LNCaP clone FGC (cell line): ENCODE data around the gene SYCE1L.

Source experiments
- DNase-seq: peaks from one replicate; pipeline ENCODE4 v3.0.0-alpha.2; 2011; ENCODE audit warnings: low read depth
- H3K4me3 ChIP-seq: 2 replicates; pipeline ENCODE4 v1.5.1; 2011; ENCODE audit warnings: mild to moderate bottlenecking, low read depth, low read length, control low read depth
- CTCF ChIP-seq: IDR thresholded peaks from 2 replicates; pipeline ENCODE4 v1.5.1; 2012; ENCODE audit warnings: mild to moderate bottlenecking; ENCODE audit not compliant: control insufficient read depth, insufficient read depth; ENCODE audit errors: extremely low read depth

SYCE1L gene

GRCh38 chr16:77206533-77206932 is 7.3 kb downstream of the SYCE1L start:
- no peak overlapping the region for H3K4me3 ChIP-seq
- no peak for TF ChIP-seq CTCF
- DNase-seq: no peak

DNA sequence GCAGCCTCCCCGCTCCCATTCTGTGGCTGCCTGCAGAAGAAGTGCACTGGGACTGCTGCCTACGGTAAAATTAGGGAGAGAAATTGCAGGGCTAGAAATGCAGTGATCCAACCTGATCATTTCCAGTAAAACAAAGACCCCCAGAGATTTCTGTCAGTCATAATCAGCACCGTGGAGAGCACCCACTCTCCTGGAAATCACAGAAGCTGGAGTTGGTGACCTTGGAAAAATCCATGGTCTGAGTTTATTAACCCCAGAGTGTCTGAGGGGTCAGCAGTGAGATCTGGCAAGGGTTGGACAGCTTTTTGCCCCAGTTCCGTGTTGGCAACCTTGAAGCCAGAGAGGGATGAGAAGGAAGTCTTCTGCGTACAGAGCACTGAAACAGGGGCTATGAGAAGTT is 7.8 kb downstream of the SYCE1L start:
- no peak for TF ChIP-seq CTCF
- no peak overlapping the region for H3K4me3 ChIP-seq
- DNase-seq: no peak

- H3K4me3 ChIP-seq: no peak overlapping the region
- no peak for DNase-seq
- TF ChIP-seq CTCF: no peak
Measured at GRCh38 chr16:77208382-77208781, 9.2 kb downstream of the SYCE1L start.

DNA sequence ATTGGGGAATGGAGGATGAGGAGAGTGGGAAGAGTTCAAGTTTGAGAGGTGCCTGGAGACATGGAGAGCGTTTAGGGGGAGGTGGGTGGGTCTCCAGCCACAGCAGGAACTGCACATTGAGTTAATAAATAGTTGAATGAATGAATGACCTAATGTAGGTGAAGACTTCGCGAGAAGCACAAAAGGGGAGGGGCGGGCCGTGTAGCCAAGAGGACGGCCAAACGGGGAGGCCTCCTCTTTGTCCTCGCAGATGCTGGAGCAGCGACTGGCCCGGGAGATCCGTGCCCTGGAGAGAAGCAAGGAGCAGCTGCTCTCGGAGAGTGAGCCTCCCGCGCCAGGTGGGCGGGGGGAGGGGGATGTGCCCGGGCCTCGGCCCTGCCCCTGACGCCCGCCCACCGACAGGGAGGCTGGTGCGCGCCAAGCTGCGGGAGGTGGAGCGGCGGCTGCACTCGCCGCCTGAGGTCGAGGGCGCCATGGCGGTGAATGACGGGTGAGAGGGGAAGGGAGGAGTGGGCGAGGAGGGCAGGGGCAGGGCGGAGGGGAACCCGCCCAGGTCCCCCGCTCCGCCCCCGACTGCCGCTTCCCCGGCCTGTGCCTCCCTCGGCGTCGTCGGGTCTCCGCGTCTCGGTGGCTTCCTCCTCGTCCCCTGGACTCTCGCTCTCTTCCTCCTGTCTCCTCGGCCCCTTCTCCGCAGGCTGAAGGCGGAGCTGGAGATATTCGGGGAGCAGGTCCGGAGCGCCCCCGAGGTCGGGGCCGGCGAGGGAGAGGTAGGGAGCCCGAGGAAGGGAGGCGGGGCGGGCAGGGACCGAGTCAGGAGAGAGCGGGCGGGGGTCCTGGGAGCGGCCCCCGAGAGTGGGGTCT is 12.9 kb downstream of the SYCE1L start:
- no peak for DNase-seq
- no peak for TF ChIP-seq CTCF
- H3K4me3 ChIP-seq: 0 out of 2 replicates have a peak overlapping the region, but pooled peaks have one; percentile 15

- H3K4me3 ChIP-seq: 0 out of 2 replicates have a peak overlapping the region, but pooled peaks have one; percentile 15
- DNase-seq: no peak
- TF ChIP-seq CTCF: no peak
Measured at GRCh38 chr16:77212741-77213541, 13.7 kb downstream of the SYCE1L start.

GRCh38 chr16:77213542-77214106 is 14.4 kb downstream of the SYCE1L start:
- H3K4me3 ChIP-seq: no peak overlapping the region
- no peak for DNase-seq
- TF ChIP-seq CTCF: no peak
